Measurements from ENCODE around the gene TLR3. TPM values are rescaled to one million over a fixed set of nuclear protein-coding genes. Genes with fewer than 3 reads are reported as not detected.
"Not testable (repeated sequence)": the region's sequence is repeated elsewhere in the genome, so short reads cannot be mapped to it uniquely, and the experiment has no call there.

Gene TLR3
- 11.4 TPM for polyA plus RNA-seq (ENCODE audit: insufficient read length)
- long read RNA-seq, donor 1, full-length matches to known transcripts = 7 of 7 reads
- long read RNA-seq, donor 1, partial matches to known transcripts = 0 of 7 reads
- long read RNA-seq, donor 1, other reads (novel, unspliced or antisense) = 0 of 7 reads
- long read RNA-seq, donor 2, partial matches to known transcripts = 0 of 1 reads
- long read RNA-seq, donor 2, other reads (novel, unspliced or antisense) = 0 of 1 reads
- long read RNA-seq, donor 3, full-length matches to known transcripts = 1 of 1 reads
- long read RNA-seq, donor 3, partial matches to known transcripts = 0 of 1 reads
- long read RNA-seq, donor 3, other reads (novel, unspliced or antisense) = 0 of 1 reads
- long read RNA-seq, donor 4 = 0 reads
- long read RNA-seq, donor 5, full-length matches to known transcripts = 2 of 2 reads
- long read RNA-seq, donor 5, partial matches to known transcripts = 0 of 2 reads
- long read RNA-seq, donor 5, other reads (novel, unspliced or antisense) = 0 of 2 reads
- long read RNA-seq, donor 6 = 0 reads
- long read RNA-seq, donor 7, full-length matches to known transcripts = 4 of 4 reads
- long read RNA-seq, donor 7, partial matches to known transcripts = 0 of 4 reads
- long read RNA-seq, donor 7, other reads (novel, unspliced or antisense) = 0 of 4 reads
- long read RNA-seq, donor 8 = 0 reads

DNA sequence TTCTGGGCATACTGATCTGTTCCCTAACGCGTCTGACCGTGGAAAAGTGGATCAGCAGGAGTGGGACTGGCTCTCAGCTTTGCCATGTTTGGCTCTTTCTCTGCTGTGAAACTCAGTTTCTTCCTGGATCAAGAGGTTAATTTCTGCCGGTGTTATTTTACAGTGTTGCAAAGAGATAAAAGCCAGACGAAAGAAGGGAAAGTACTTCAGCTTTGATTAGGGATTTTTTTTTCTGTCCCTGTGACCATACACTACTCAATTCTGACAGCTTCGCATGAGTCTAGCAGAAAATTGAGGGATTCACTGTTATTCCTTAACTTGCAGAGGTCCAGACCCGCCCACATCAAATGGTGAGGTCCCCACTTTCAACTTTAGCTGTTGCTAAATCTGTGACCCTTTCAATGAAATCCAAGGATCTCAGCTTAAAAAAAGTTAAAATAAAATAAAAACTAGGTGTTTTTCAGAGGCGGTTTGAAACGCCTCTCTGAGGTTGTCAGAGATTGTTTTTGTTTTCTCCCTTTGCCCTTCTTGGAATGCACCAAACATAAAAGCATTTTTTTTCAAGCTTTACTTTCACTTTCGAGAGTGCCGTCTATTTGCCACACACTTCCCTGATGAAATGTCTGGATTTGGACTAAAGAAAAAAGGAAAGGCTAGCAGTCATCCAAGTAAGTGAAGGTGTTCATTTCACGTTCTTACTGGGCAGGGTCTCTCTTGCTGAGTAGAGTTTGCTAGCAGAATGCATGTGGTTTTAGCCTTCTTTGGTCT is at the start of gene TLR3:
Gene TLR3, plus strand, starts transcription at position 576 of the 768 bp plus-strand sequence. CDS start 7,464 bp downstream, outside the sequence.
- DNase-seq = peak; percentile 43

- no peak for DNase-seq
Observed at GRCh38 chr4:186019269-186019668, 49.7 kb upstream of the TLR3 start.

DNA sequence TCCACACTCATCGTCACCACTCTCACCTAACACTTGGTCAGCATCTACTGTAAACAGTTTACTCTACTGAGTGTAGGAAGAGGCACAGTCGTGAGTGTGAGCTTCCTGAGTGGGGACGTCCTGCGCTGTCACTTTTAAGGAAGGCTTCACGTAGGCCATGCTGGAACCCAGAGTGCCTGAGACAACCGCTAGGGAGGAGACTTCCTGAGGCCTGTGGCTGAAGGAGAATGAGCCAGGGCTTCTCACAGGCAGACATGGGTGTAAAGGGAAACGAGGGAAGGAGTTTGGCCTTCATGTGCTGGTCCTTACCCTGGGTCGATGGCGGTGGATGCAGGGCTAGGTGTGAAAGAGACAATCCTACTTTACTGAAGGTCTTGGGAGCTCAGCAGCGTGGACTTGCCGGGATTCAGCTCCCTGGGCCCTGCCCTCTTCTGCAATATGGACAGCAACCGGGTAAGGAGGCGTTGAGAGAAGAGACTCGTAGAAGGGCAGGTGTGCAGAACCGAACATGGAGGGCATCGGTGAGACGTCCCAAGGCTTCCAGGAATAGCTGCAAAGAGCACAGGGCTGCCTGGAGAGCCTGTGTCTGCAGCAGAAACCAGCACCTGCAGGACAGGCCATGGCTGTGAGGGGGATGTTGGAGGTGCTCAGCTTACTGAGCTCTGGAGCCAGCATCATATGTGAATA is 48.7 kb upstream of the TLR3 start:
- DNase-seq = no peak

DNA sequence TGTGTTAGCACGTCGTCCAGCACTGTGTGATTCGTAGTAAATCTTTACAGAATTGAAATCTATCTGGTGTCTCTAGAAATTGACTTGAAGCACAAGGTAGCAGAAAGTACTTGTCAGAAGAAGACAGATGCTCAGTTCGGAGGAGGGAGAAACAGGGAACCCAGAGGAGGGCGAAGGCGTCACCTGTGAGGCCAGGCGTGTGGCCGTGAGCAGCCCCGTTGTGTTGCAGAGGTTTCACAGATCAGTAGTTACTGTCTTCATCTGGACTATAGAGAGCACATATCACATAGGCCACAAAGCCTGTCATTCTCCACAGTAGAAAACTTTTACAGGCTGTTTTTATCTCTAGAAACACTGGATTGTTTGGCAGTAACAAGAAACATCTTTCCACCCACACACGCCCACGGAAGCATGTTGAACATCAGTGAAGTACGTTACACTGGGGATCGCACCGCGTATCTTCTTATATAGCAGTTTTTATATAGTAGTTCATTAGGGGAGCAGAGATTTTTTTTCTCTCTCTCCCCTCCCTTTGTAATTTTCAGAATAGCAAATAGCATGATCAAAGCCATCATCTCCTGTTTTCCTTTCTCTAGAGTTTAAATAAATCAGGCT is 48.1 kb upstream of the TLR3 start:
- no peak for DNase-seq

DNA sequence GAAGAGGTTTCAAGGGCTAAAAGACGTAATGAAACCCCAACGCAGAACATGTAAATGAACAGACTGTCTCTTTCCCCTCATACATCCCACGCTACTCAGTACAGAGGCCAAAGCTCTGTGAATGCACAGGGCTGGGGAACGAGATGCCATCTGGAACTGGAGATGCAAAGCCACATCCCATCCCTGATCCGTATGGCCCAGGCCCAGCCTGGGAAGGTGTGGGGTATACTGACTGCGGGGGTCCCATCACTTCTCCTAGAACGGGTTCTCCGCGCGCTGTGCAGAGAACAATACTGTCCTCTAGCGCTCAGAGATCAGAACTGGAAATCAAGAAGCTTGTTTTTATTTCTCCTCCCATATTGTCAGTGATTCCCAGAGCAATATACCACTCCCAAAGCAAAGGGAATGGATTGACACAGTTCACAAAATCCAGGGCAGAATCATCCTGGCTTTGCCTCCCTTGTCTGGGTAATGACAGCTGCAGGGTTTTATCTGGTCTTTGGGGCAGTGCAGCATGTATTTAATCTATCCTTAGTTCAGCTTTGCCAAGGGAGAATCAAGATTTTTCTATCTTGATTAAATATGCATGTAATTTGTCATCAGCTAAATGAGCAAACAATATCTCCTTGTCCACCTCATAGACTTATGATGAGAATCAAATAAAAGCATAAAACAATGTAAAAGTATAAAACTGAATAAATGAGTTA is 47.3 kb upstream of the TLR3 start:
- peak; percentile 62 for DNase-seq

DNA sequence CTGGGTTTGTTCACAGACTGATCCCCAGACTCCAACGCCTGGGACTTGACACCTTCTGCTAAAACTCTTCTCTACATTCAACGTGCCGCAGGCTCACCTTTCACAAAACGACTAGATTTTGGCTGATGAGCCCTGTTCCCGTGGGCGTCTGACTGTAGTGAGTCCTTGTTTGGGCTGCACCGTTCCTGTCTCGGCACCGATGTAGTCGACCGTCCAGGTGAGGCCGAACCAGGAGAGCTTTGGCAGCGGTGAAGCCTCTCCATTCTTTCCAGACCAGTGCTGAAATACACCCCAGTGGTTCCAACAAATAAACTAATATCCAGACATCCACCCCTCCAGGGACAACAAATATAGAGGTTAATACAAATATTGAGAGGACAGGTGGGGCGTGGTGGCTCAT is 45.0 kb upstream of the TLR3 start:
- DNase-seq = no peak

DNA sequence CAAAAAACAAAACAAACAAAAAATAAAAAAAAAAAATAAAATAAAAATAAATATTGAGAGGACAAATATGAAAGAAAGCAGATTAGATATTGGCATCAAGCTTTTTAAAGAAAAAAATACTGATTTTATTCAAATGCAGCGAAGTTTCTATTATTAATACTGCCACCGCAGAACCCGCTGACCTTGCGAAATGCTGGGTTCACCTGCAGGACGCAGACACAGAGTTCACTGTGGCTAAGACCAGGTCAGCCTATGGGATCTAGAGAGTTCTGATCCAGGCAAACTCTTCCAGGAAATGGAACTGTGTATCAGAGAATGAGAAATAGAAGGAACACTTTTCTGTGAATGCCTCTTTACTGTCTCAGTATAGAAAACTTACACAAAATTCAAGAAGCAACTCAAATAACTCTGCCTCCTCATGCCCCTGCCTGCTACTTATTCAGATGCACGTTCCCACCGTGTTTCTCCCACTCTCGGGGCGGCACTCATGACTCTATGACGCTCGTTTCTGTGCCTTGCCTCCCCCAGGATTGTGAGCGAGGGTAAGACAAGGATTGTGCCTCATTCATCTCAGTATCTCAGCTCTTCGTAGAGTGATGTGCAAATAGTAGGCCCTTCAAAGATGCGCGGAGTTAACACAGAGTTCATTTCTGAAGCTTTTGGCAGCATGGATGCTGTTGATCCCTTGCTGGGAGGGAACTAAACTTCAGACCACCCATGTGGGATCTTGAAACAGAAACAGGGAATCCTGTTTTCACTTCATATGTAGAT is 44.1 kb upstream of the TLR3 start:
- DNase-seq = no peak

GRCh38 chr4:186025408-186025690 is 43.6 kb upstream of the TLR3 start:
- DNase-seq = no peak

DNA sequence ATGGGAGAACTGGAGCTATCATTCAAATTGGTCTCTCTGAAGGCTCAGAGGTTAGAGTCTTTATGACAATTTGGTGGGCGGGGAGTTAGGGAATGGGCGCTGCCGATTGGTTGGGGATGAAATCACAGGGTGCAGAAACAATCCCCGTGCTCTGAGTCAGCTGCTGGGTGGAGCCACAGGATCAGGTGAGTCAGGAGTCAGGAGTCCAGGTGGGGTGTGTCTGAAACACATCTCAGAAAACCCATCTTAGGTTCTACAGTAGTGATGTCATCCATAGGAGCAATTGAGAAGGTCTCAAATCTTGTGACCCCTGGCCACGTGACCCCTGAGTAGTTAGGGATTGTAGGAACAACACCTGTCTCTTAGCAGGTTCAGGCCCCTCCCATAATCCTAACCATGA is 41.6 kb upstream of the TLR3 start:
- no peak for DNase-seq

- DNase-seq = peak; percentile 70
Observed at GRCh38 chr4:186029571-186030398, 39.2 kb upstream of the TLR3 start.

DNA sequence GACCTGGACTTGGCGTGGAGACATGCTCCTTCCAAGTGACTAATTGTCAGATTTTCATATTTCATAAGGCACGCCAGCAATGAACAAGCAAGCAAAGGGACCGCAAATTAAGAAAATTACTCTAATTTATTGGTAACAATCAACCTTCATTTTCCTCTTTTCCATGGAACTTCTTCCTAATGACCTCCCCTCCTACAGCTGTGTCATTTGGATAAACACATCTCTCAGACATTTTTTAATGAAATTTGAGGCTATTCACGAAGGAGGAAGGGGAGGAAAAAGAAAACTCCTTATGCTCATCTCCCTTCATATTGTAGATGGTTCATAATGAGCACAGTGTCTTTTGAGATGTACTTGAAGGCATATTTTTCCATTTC is 38.6 kb upstream of the TLR3 start:
- no peak for DNase-seq

GRCh38 chr4:186030795-186031194 is 38.2 kb upstream of the TLR3 start:
- no peak for DNase-seq

DNA sequence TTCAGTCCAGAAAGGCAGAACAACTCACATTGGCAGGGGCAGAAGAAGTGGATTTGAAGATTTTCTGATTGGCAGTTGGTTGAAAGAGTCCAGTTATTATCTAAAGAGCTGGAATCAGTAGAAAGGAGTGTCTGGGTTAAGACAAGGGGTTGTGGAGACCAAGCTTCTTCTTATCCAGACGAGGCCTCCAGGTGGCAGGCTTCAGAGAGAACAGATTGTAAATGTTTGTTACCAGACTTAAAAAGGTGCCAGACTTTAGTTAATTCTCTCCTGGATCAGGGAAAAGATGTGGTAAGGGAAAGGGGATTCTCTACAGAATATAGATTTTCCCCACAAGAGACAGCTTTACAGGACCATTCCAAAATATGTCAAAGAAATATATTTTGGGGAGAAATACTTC is 36.7 kb upstream of the TLR3 start:
- no peak for DNase-seq

DNA sequence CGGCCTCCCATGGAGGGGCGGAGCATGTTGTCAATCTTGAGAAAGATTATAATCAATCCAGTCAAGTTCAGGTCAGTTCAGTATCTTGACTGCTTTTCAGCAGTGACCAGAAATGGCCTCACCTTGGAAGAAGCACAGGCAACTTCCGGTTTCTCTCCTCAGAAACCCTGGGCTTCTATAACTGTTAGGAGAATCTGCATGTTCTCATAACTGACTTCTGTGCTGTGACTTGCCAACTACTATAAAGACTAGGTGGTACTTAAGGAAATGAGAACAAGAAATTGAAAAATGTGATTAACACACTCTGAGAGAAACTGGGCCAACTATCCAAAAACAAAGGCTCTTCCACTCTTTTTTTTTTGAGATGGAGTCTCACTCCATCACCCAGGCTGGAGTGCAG is 35.9 kb upstream of the TLR3 start:
- DNase-seq = no peak

DNA sequence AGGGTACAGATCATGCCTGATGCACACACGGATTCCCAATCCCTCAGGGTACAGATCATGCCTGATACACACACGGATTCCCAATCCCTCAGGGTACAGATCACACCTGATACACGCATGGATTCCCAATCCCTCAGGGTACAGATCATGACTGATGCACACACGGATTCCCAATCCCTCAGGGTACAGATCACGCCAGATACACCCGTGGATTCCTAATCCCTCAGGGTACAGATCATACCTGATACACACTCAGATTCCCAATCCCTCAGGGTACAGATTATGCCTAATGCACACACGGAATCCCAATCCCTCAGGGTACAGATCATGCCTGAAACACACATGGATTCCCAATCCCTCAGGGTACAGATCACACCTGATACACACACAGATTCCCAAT is 34.3 kb upstream of the TLR3 start:
- not testable (repeated sequence) for DNase-seq

DNA sequence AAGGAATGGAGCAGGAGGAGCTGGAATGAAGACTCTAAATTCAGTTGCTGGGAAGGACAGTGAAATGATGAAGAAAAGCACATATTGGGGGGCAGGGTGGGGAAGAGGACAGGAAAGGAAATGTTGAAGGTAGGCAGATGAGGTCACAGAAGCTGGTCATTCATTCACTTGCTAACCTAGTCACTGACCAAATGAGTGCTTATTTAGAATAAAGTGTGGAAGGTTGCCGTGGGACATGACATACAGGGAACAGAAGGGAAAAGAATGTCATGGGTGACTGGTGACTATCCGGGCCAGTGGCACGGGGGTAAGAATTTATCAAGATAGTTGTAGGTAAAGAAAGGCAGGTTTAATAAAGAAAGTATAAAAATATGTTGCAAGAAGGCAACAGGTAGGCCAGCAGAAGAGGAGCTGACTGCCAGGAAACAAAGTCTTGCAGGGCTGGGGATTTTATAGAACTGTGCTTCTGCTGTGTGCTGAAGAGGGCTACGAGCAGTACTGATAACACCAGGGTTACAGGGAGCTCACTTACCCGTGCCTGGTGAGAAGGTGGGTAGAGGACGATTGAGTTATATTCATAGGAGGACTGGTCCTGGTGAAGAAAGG is 31.9 kb upstream of the TLR3 start:
- DNase-seq = no peak

- DNase-seq = peak; percentile 78
Observed at GRCh38 chr4:186037692-186038658, 31.0 kb upstream of the TLR3 start.

- no peak for DNase-seq
Observed at GRCh38 chr4:186039697-186040096, 29.3 kb upstream of the TLR3 start.
